Liver (tissue), 3 donors: ENCODE results near the gene AKR1B1.

Experiments used
- YY1 ChIP-seq: IDR thresholded peaks from 2 replicates; pipeline ENCODE4 v1.6.1; 2016; ENCODE audit warnings: antibody characterized with exemption, mild to moderate bottlenecking
- TF ChIP-seq, protein P1 (sequence below): IDR thresholded peaks from 2 replicates; pipeline ENCODE4 v1.6.1; 2016; ENCODE audit warnings: antibody characterized with exemption
- TF ChIP-seq, protein P2 (sequence below): fragments of 150-350 bp; IDR thresholded peaks from 2 replicates; pipeline ENCODE4 v1.5.1; 2017; ENCODE audit warnings: improper control_type of control experiment, low read depth, low read length; ENCODE audit not compliant: missing input control
- donor health status: healthy.
- donor health status: healthy.

DNA sequence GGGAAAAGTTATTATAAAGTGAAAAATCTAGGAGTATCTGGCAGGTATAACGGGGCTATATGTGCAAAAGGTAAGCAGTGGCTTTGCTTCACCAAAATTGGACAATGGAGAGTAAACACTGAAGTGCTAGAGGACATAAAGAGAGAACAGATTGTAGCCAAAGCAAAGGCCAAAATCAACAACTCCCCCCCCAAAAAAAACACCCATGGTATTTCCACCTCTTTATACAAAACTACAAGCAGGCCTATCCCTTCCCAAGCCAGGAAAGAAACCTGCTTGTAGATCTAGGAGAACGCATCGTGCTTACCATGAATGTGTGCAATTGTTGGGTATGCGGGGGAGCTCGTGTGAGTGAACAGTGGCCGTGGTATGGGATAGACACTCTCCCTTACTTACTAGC is 9.2 kb upstream of the AKR1B1 start:
- TF ChIP-seq, protein P1, sequence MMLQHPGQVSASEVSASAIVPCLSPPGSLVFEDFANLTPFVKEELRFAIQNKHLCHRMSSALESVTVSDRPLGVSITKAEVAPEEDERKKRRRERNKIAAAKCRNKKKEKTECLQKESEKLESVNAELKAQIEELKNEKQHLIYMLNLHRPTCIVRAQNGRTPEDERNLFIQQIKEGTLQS = no peak
- TF ChIP-seq, protein P2, sequence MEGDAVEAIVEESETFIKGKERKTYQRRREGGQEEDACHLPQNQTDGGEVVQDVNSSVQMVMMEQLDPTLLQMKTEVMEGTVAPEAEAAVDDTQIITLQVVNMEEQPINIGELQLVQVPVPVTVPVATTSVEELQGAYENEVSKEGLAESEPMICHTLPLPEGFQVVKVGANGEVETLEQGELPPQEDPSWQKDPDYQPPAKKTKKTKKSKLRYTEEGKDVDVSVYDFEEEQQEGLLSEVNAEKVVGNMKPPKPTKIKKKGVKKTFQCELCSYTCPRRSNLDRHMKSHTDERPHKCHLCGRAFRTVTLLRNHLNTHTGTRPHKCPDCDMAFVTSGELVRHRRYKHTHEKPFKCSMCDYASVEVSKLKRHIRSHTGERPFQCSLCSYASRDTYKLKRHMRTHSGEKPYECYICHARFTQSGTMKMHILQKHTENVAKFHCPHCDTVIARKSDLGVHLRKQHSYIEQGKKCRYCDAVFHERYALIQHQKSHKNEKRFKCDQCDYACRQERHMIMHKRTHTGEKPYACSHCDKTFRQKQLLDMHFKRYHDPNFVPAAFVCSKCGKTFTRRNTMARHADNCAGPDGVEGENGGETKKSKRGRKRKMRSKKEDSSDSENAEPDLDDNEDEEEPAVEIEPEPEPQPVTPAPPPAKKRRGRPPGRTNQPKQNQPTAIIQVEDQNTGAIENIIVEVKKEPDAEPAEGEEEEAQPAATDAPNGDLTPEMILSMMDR = no peak
- no peak for TF ChIP-seq YY1
